ENCODE measurements around the gene SUPT20HL1.

The SUPT20HL1 gene

GRCh38 chrX:24321741-24322395, 38.6 kb upstream of the SUPT20HL1 start:
- TF ChIP-seq EZH2 (IDR thresholded peaks at IDR 0.05; ENCODE audit: borderline replicate concordance, low read length): no peak
- TF ChIP-seq CTCF (IDR thresholded peaks at IDR 0.05; ENCODE audit: low read length): no peak
- H4K20me1 ChIP-seq (ENCODE audit: insufficient read depth, low read length): no peaks in the 10 kb centered on the region

GRCh38 chrX:24325231-24325630, 35.2 kb upstream of the SUPT20HL1 start:
- Histone ChIP-seq H3K36me3 (ENCODE audit: insufficient read depth, low read length) (no peaks in the 10 kb centered on the region), H3K9me3 (ENCODE audit: low read length) (no peaks in the 10 kb centered on the region), H2AFZ (ENCODE audit: low read length) (no peak overlapping the region), H3K27me3 (ENCODE audit: insufficient read depth, low read length) (no peaks in the 10 kb centered on the region), H4K20me1 (ENCODE audit: insufficient read depth, low read length) (no peaks in the 10 kb centered on the region), H3K4me1 (ENCODE audit: insufficient read depth, low read length, severe bottlenecking) (no peaks in the 10 kb centered on the region), H3K9me2 (ENCODE audit: low read depth, low read length) (no peaks in the 10 kb centered on the region), H3K9ac (ENCODE audit: low read length) (no peak overlapping the region), H3K4me3 (ENCODE audit: low read depth, low read length, poor library complexity, severe bottlenecking) (no peak overlapping the region), H3F3A (ENCODE audit: insufficient read depth, low read length) (no peaks in the 10 kb centered on the region), H3K79me2 (ENCODE audit: insufficient read depth, low read length) (no peaks in the 10 kb centered on the region), H3K4me2 (ENCODE audit: low read length) (no peak overlapping the region), H3K27ac (ENCODE audit: low read depth, low read length, poor library complexity, severe bottlenecking) (no peak overlapping the region)
- TF ChIP-seq EZH2 (IDR thresholded peaks at IDR 0.05; ENCODE audit: borderline replicate concordance, low read length): no peak

More at GRCh38 chrX:24321741-24322395, 38.6 kb upstream of the SUPT20HL1 start:
- no peaks in the 10 kb centered on the region for H3K79me2 ChIP-seq (ENCODE audit: insufficient read depth, low read length)
- no peaks in the 10 kb centered on the region for H3F3A ChIP-seq (ENCODE audit: insufficient read depth, low read length)
- H3K4me2 ChIP-seq (ENCODE audit: low read length): no peak overlapping the region
- no peaks in the 10 kb centered on the region for H3K27me3 ChIP-seq (ENCODE audit: insufficient read depth, low read length)
- no peaks in the 10 kb centered on the region for H3K4me1 ChIP-seq (ENCODE audit: insufficient read depth, low read length, severe bottlenecking)
- no peaks in the 10 kb centered on the region for H3K9me3 ChIP-seq (ENCODE audit: low read length)
- no peak overlapping the region for H3K27ac ChIP-seq (ENCODE audit: low read depth, low read length, poor library complexity, severe bottlenecking)
- no peaks in the 10 kb centered on the region for H3K36me3 ChIP-seq (ENCODE audit: insufficient read depth, low read length)
- no peak overlapping the region for H3K4me3 ChIP-seq (ENCODE audit: low read depth, low read length, poor library complexity, severe bottlenecking)
- no peaks in the 10 kb centered on the region for H3K9me2 ChIP-seq (ENCODE audit: low read depth, low read length)
- no peak overlapping the region for H2AFZ ChIP-seq (ENCODE audit: low read length)
- no peak overlapping the region for H3K9ac ChIP-seq (ENCODE audit: low read length)

GRCh38 chrX:24332878-24333277, 27.6 kb upstream of the SUPT20HL1 start:
- TF ChIP-seq EZH2 (IDR thresholded peaks at IDR 0.05; ENCODE audit: borderline replicate concordance, low read length): no peak
- no peak for TF ChIP-seq CTCF (IDR thresholded peaks at IDR 0.05; ENCODE audit: low read length)
- Histone ChIP-seq H3K27me3 (ENCODE audit: insufficient read depth, low read length) (no peaks in the 10 kb centered on the region), H3K4me3 (ENCODE audit: low read depth, low read length, poor library complexity, severe bottlenecking) (no peak overlapping the region), H3F3A (ENCODE audit: insufficient read depth, low read length) (no peaks in the 10 kb centered on the region), H4K20me1 (ENCODE audit: insufficient read depth, low read length) (no peaks in the 10 kb centered on the region), H3K9me3 (ENCODE audit: low read length) (no peaks in the 10 kb centered on the region), H3K9ac (ENCODE audit: low read length) (no peak overlapping the region), H2AFZ (ENCODE audit: low read length) (no peak overlapping the region), H3K27ac (ENCODE audit: low read depth, low read length, poor library complexity, severe bottlenecking) (no peak overlapping the region), H3K4me1 (ENCODE audit: insufficient read depth, low read length, severe bottlenecking) (no peaks in the 10 kb centered on the region), H3K9me2 (ENCODE audit: low read depth, low read length) (no peaks in the 10 kb centered on the region), H3K36me3 (ENCODE audit: insufficient read depth, low read length) (no peaks in the 10 kb centered on the region), H3K79me2 (ENCODE audit: insufficient read depth, low read length) (no peaks in the 10 kb centered on the region), H3K4me2 (ENCODE audit: low read length) (no peak overlapping the region)

GRCh38 chrX:24333371-24333770, 27.1 kb upstream of the SUPT20HL1 start:
- Histone ChIP-seq H3K27me3 (ENCODE audit: insufficient read depth, low read length) (no peaks in the 10 kb centered on the region), H2AFZ (ENCODE audit: low read length) (no peak overlapping the region)

More at GRCh38 chrX:24333371-24333770, 27.1 kb upstream of the SUPT20HL1 start:
- Histone ChIP-seq H3K9ac (ENCODE audit: low read length) (no peak overlapping the region), H3K27ac (ENCODE audit: low read depth, low read length, poor library complexity, severe bottlenecking) (no peak overlapping the region), H3K4me3 (ENCODE audit: low read depth, low read length, poor library complexity, severe bottlenecking) (no peak overlapping the region), H3K9me3 (ENCODE audit: low read length) (no peaks in the 10 kb centered on the region), H3K4me1 (ENCODE audit: insufficient read depth, low read length, severe bottlenecking) (no peaks in the 10 kb centered on the region), H3K4me2 (ENCODE audit: low read length) (no peak overlapping the region), H4K20me1 (ENCODE audit: insufficient read depth, low read length) (no peaks in the 10 kb centered on the region), H3K79me2 (ENCODE audit: insufficient read depth, low read length) (no peaks in the 10 kb centered on the region), H3F3A (ENCODE audit: insufficient read depth, low read length) (no peaks in the 10 kb centered on the region), H3K9me2 (ENCODE audit: low read depth, low read length) (no peaks in the 10 kb centered on the region), H3K36me3 (ENCODE audit: insufficient read depth, low read length) (no peaks in the 10 kb centered on the region)
- TF ChIP-seq CTCF (IDR thresholded peaks at IDR 0.05; ENCODE audit: low read length) (no peak), EZH2 (IDR thresholded peaks at IDR 0.05; ENCODE audit: borderline replicate concordance, low read length) (no peak)
